Vagina (tissue), 2 donors: ENCODE measurements around the gene VPS8. TPM values are rescaled to one million over a fixed set of nuclear protein-coding genes. Genes with fewer than 3 reads are reported as not detected.

Experiments used
- DNase-seq, 2 donors: peaks; one replicate each; pipeline ENCODE4 v3.0.0-alpha.2; 2017; ENCODE audit errors: extremely low spot score in 2 of 2
- H3K27ac ChIP-seq: fragments of 200-600 bp; sonication (generic); one replicate; pipeline ENCODE4 v1.5.1; 2019
- H3K27me3 ChIP-seq: fragments of 200-600 bp; sonication (generic); one replicate; pipeline ENCODE4 v1.5.1; 2019
- H3K36me3 ChIP-seq, 2 donors: fragments of 200-600 bp; sonication (generic); one replicate each; pipeline ENCODE4 v1.5.1; 2017 to 2019
- H3K4me1 ChIP-seq: fragments of 200-600 bp; sonication (generic); one replicate; pipeline ENCODE4 v1.5.1; 2019
- H3K4me3 ChIP-seq, 2 donors: fragments of 200-600 bp; sonication (generic); 1 replicate in 1 of 2; 2 replicates in 1 of 2; pipeline ENCODE4 v1.5.1; 2016 to 2019
- H3K9me3 ChIP-seq: fragments of 200-600 bp; sonication (generic); one replicate; pipeline ENCODE4 v1.5.1; 2019
- CTCF ChIP-seq, 3 experiments: fragments of 450-650 bp in 2 of 3; fragments of 200-600 bp in 1 of 3; sonication (generic) in 1 of 3; IDR thresholded peaks; one replicate each; pipeline ENCODE4 v1.5.1; 2017 to 2019; ENCODE audit warnings: antibody characterized with exemption in 3 of 3, mild to moderate bottlenecking in 2 of 3, moderate library complexity in 2 of 3
- POLR2A ChIP-seq, 2 donors: fragments of 450-650 bp; IDR thresholded peaks; one replicate each; pipeline ENCODE4 v1.6.1; 2017; ENCODE audit warnings: antibody characterized with exemption in 2 of 2, mild to moderate bottlenecking in 2 of 2, moderate library complexity in 2 of 2
- POLR2AphosphoS5 ChIP-seq, 2 donors: sonication (generic); formaldehyde crosslinking; IDR thresholded peaks; one replicate each; pipeline ENCODE4 v1.9.0; 2017; ENCODE audit warnings: antibody characterized with exemption in 2 of 2, mild to moderate bottlenecking in 2 of 2, low read depth in 1 of 2; ENCODE audit not compliant: insufficient read depth in 1 of 2
- intact Hi-C: fragments of 100-400 bp; cut with DNase I; formaldehyde crosslinking; loops from one replicate; pipeline ENCODE4 v1.15.1; 2023
- total RNA-seq: library from RNA; depleted of rRNA; stranded (reverse); fragments of >200 nt; gene quantifications from one replicate; pipeline ENCODE4 v1.2.3, GENCODE V29; 2016

VPS8 gene
- total RNA-seq, 1 donor from 2014 or later = 52.3 TPM

- H3K4me3 ChIP-seq = no peak overlapping the region
- no peaks in the 10 kb centered on the region for H3K9me3 ChIP-seq
- intact Hi-C loops = no loop called here
- no peak for DNase-seq
- no peak overlapping the region for H3K27ac ChIP-seq
- no peaks in the 10 kb centered on the region for H3K36me3 ChIP-seq
- no peaks in the 10 kb centered on the region for H3K27me3 ChIP-seq
- TF ChIP-seq POLR2A (IDR thresholded peaks at IDR 0.05) (no peak), POLR2AphosphoS5 (IDR thresholded peaks at IDR 0.05; ENCODE audit: insufficient read depth in 1 of 2, low read depth in 1 of 2) (no peak), CTCF (IDR thresholded peaks at IDR 0.05) (no peak)
- peaks cover 11% of the 10 kb centered on the region for H3K4me1 ChIP-seq
These were observed 22.5 kb upstream of the VPS8 start for GRCh38 chr3:184789314-184789998.

- no peak for DNase-seq
- Histone ChIP-seq H3K27me3 (no peaks in the 10 kb centered on the region), H3K27ac (no peak overlapping the region), H3K4me3 (no peak overlapping the region), H3K36me3 (no peaks in the 10 kb centered on the region), H3K9me3 (no peaks in the 10 kb centered on the region), H3K4me1 (peaks cover 8% of the 10 kb centered on the region)
- intact Hi-C loops = no loop called here
- TF ChIP-seq POLR2AphosphoS5 (IDR thresholded peaks at IDR 0.05; ENCODE audit: insufficient read depth in 1 of 2, low read depth in 1 of 2) = no peak
- TF ChIP-seq POLR2A (IDR thresholded peaks at IDR 0.05) = no peak
- no peak for TF ChIP-seq CTCF (IDR thresholded peaks at IDR 0.05)
These were observed 20.8 kb upstream of the VPS8 start for GRCh38 chr3:184791171-184791570.

- Histone ChIP-seq H3K27ac (no peak overlapping the region), H3K27me3 (no peaks in the 10 kb centered on the region), H3K4me1 (no peaks in the 10 kb centered on the region), H3K36me3 (no peaks in the 10 kb centered on the region), H3K4me3 (no peak overlapping the region), H3K9me3 (no peaks in the 10 kb centered on the region)
- no peak for DNase-seq
- TF ChIP-seq POLR2AphosphoS5 (IDR thresholded peaks at IDR 0.05; ENCODE audit: insufficient read depth in 1 of 2, low read depth in 1 of 2) (no peak), CTCF (IDR thresholded peaks at IDR 0.05) (no peak), POLR2A (IDR thresholded peaks at IDR 0.05) (no peak)
- intact Hi-C loops = no loop called here
These were observed 16.3 kb upstream of the VPS8 start for GRCh38 chr3:184795522-184796190.

GRCh38 chr3:184796551-184796950 lies 15.4 kb upstream of the VPS8 start:
- Histone ChIP-seq H3K4me3 (no peak overlapping the region), H3K27ac (no peak overlapping the region), H3K36me3 (no peaks in the 10 kb centered on the region), H3K4me1 (no peaks in the 10 kb centered on the region), H3K9me3 (no peaks in the 10 kb centered on the region), H3K27me3 (no peaks in the 10 kb centered on the region)
- DNase-seq = no peak
- intact Hi-C loops = no loop called here
- no peak for TF ChIP-seq POLR2AphosphoS5 (IDR thresholded peaks at IDR 0.05; ENCODE audit: insufficient read depth in 1 of 2, low read depth in 1 of 2)
- TF ChIP-seq POLR2A (IDR thresholded peaks at IDR 0.05) = no peak

- H3K4me1 ChIP-seq = no peaks in the 10 kb centered on the region
These were observed 15.0 kb upstream of the VPS8 start for GRCh38 chr3:184796954-184797353.

More at GRCh38 chr3:184796954-184797353, 15.0 kb upstream of the VPS8 start:
- Histone ChIP-seq H3K36me3 (no peaks in the 10 kb centered on the region), H3K27ac (no peak overlapping the region), H3K4me3 (no peak overlapping the region), H3K9me3 (no peaks in the 10 kb centered on the region), H3K27me3 (no peaks in the 10 kb centered on the region)
- intact Hi-C loops = no loop called here
- no peak for DNase-seq
- TF ChIP-seq POLR2A (IDR thresholded peaks at IDR 0.05) = no peak
- TF ChIP-seq POLR2AphosphoS5 (IDR thresholded peaks at IDR 0.05; ENCODE audit: insufficient read depth in 1 of 2, low read depth in 1 of 2) = no peak
- no peak for TF ChIP-seq CTCF (IDR thresholded peaks at IDR 0.05)
